CD4-positive, alpha-beta memory T cell (primary cell): ENCODE results near the gene CCR2. TPM values are rescaled to one million over a fixed set of nuclear protein-coding genes. Genes with fewer than 3 reads are reported as not detected.
A peak's percentile ranks its signal among the peaks of the same experiment; 100 is the strongest.
"Not testable (repeated sequence)": the region's sequence is repeated elsewhere in the genome, so short reads cannot be mapped to it uniquely, and the experiment has no call there.

Experiments used
- CTCF ChIA-PET: fragments of 350-600 bp; sonication (Branson Sonifier 250); formaldehyde crosslinking; loops from one replicate; lab custom pipeline; 2021; ENCODE audit warnings: inconsistent platforms; ENCODE audit not compliant: partially characterized antibody; lab: Charles Lee
- POLR2A ChIA-PET: fragments of 350-600 bp; sonication (Branson Sonifier 250); formaldehyde crosslinking; loops from one replicate; lab custom pipeline; 2021; ENCODE audit not compliant: partially characterized antibody; lab: Charles Lee
- DNase-seq, 5 donors: peaks; one replicate each; pipeline versions ENCODE4 v3.0.0 to v3.0.0-alpha.2; 2020 to 2022; ENCODE audit warnings: mixed read lengths in 1 of 5
- H3K27ac ChIP-seq: one replicate; pipeline ENCODE4 v1.7.0; 2013; ENCODE audit warnings: low read depth, low read length
- H3K27me3 ChIP-seq: 2 replicates; pipeline ENCODE4 v1.7.0; 2013; ENCODE audit warnings: mild to moderate bottlenecking, low read length, moderate library complexity; ENCODE audit not compliant: insufficient read depth
- H3K36me3 ChIP-seq: 2 replicates; pipeline ENCODE4 v1.7.0; 2013; ENCODE audit warnings: mild to moderate bottlenecking, low read length, moderate library complexity; ENCODE audit not compliant: insufficient read depth
- H3K4me1 ChIP-seq: 2 replicates; pipeline ENCODE4 v1.7.0; 2013; ENCODE audit warnings: mild to moderate bottlenecking, low read length, moderate library complexity; ENCODE audit not compliant: insufficient read depth
- H3K4me3 ChIP-seq, 2 donors: one replicate each; pipeline ENCODE4 v1.7.0; 2013; ENCODE audit warnings: low read length in 2 of 2, mild to moderate bottlenecking in 1 of 2
- H3K9me3 ChIP-seq, 2 donors: one replicate each; pipeline ENCODE4 v1.7.0; 2013; ENCODE audit warnings: low read length in 2 of 2, control low read depth in 1 of 2; ENCODE audit not compliant: control insufficient read depth in 1 of 2
- H3K27ac Mint-ChIP-seq, 7 donors: one replicate each; pipeline ENCODE4 v1.8.0; 2020 to 2021; ENCODE audit warnings: mixed read lengths in 7 of 7, mild to moderate bottlenecking in 6 of 7, inconsistent platforms in 3 of 7, moderate library complexity in 3 of 7
- H3K27me3 Mint-ChIP-seq, 2 donors: one replicate each; pipeline ENCODE4 v1.8.0; 2020 to 2021; ENCODE audit warnings: mixed read lengths in 2 of 2
- H3K36me3 Mint-ChIP-seq, 2 donors: one replicate each; pipeline ENCODE4 v1.8.0; 2020 to 2021; ENCODE audit warnings: mixed read lengths in 2 of 2, inconsistent platforms in 1 of 2, mild to moderate bottlenecking in 1 of 2
- H3K4me1 Mint-ChIP-seq, 4 donors: one replicate each; pipeline ENCODE4 v1.8.0; 2020 to 2021; ENCODE audit warnings: mixed read lengths in 4 of 4, mild to moderate bottlenecking in 1 of 4
- H3K4me3 Mint-ChIP-seq, 8 donors: one replicate each; pipeline ENCODE4 v1.8.0; 2020 to 2021; ENCODE audit warnings: mixed read lengths in 8 of 8, mild to moderate bottlenecking in 7 of 8, moderate library complexity in 6 of 8, inconsistent platforms in 3 of 8
- H3K9me3 Mint-ChIP-seq, 8 donors: one replicate each; pipeline ENCODE4 v1.8.0; 2020 to 2021; ENCODE audit warnings: mixed read lengths in 8 of 8, mild to moderate bottlenecking in 5 of 8, inconsistent platforms in 3 of 8, moderate library complexity in 1 of 8
- intact Hi-C: fragments of 100-400 bp; cut with micrococcal nuclease; formaldehyde crosslinking; loops from one replicate; pipeline ENCODE4 v1.15.1; 2023
- polyA plus RNA-seq, 2 donors: library from polyadenylated mRNA; unstranded; fragments of 300-500 nt; fragmentation: Illumina TruSeq; gene quantifications; one replicate each; pipeline ENCODE4 v1.2.3, GENCODE V29; 2021
- total RNA-seq, 2 experiments: library from RNA; stranded (reverse); gene quantifications; one replicate each; pipeline ENCODE4 v1.2.3, GENCODE V29; 2021

Gene CCR2
- total and polyA plus RNA-seq, 4 experiments from 2014 or later = 16.3 to 64.7 (median 29.0) TPM

GRCh38 chr3:46321461-46322104 is 32.3 kb upstream of the CCR2 start:
- Histone ChIP-seq H3K27ac (no peak overlapping the region), H3K36me3 (no peaks in the 10 kb centered on the region), H3K9me3 (no peaks in the 10 kb centered on the region), H3K27me3 (no peaks in the 10 kb centered on the region), H3K4me1 (peaks cover 4% of the 10 kb centered on the region), H3K4me3 (no peak overlapping the region)
- H3K36me3 Mint-ChIP-seq = no peaks in the 10 kb centered on the region
- DNase-seq = no peak
- H3K4me3 Mint-ChIP-seq = no peak overlapping the region
- peaks cover 0 to 10% (median 3%) of the 10 kb centered on the region in 8 donors for H3K9me3 Mint-ChIP-seq
- H3K27me3 Mint-ChIP-seq = peaks cover 0 to 2% of the 10 kb centered on the region in 2 donors
- intact Hi-C loops = no loop called here
- CTCF ChIA-PET = interaction anchor here (1.2 kb wide), 1 partner anchor 11 kb away, joined by 3 read pairs; no protein-coding TSS in a partner anchor
- no peak overlapping the region for H3K27ac Mint-ChIP-seq
- peaks cover 2 to 10% (median 7%) of the 10 kb centered on the region in 4 donors for H3K4me1 Mint-ChIP-seq
- POLR2A ChIA-PET = no interaction called here

GRCh38 chr3:46324036-46324435 is 29.9 kb upstream of the CCR2 start:
- no peak overlapping the region for H3K27ac Mint-ChIP-seq
- peaks cover 0 to 2% of the 10 kb centered on the region in 2 donors for H3K27me3 Mint-ChIP-seq
- CTCF ChIA-PET = no interaction called here
- peaks cover 0 to 5% (median 0%) of the 10 kb centered on the region in 8 donors for H3K9me3 Mint-ChIP-seq
- no peak overlapping the region for H3K4me3 Mint-ChIP-seq
- Histone ChIP-seq H3K4me3 (no peak overlapping the region), H3K27me3 (no peaks in the 10 kb centered on the region), H3K9me3 (no peaks in the 10 kb centered on the region), H3K36me3 (no peaks in the 10 kb centered on the region), H3K4me1 (peaks cover 4% of the 10 kb centered on the region), H3K27ac (no peak overlapping the region)
- intact Hi-C loops = no loop called here
- H3K36me3 Mint-ChIP-seq = no peaks in the 10 kb centered on the region
- no peak for DNase-seq
- peaks cover 2 to 10% (median 7%) of the 10 kb centered on the region in 4 donors for H3K4me1 Mint-ChIP-seq
- POLR2A ChIA-PET = no interaction called here

GRCh38 chr3:46325645-46326300 is 28.1 kb upstream of the CCR2 start:
- ChIA-PET CTCF (no interaction called here), POLR2A (no interaction called here)
- H3K4me3 ChIP-seq = no peak overlapping the region
- no peak overlapping the region for H3K27ac ChIP-seq
- H3K27me3 Mint-ChIP-seq = no peaks in the 10 kb centered on the region
- H3K36me3 Mint-ChIP-seq = no peaks in the 10 kb centered on the region
- H3K9me3 Mint-ChIP-seq = peaks cover 0 to 5% (median 0%) of the 10 kb centered on the region in 8 donors
- intact Hi-C loops = no loop called here
- DNase-seq = no peak
- H3K27me3 ChIP-seq = no peaks in the 10 kb centered on the region
- H3K4me1 Mint-ChIP-seq = peaks cover 2 to 10% (median 7%) of the 10 kb centered on the region in 4 donors
- H3K36me3 ChIP-seq = no peaks in the 10 kb centered on the region
- no peak overlapping the region for H3K4me3 Mint-ChIP-seq
- H3K4me1 ChIP-seq = peaks cover 4% of the 10 kb centered on the region
- peak overlapping the region in 2 of 7 donors; percentile 50 to 52 for H3K27ac Mint-ChIP-seq
- no peaks in the 10 kb centered on the region for H3K9me3 ChIP-seq

DNA sequence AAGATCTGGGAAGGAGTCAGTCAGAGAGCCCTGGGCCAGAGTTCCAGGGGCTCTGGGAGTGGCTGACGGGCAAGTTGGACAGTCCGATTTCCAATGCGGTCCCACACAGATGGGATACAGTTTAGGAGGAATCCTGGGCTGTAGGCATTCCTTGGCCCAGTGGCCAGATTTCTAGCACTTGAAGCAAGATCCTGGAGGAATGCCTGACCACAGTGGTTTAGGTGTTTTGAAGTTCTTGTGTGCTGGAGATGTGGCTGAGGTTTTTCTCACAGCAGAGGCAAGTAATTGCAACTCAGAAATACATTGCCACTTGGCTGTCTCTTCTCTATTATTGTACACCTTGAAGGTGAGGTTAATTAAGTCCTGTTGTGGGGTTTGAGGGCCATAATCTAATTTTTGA is 23.2 kb upstream of the CCR2 start:
- intact Hi-C loops, H3K27me3 Mint-ChIP-seq: not testable (repeated sequence)
- peaks cover 6 to 18% (median 10%) of the 10 kb centered on the region in 4 donors for H3K4me1 Mint-ChIP-seq

DNA sequence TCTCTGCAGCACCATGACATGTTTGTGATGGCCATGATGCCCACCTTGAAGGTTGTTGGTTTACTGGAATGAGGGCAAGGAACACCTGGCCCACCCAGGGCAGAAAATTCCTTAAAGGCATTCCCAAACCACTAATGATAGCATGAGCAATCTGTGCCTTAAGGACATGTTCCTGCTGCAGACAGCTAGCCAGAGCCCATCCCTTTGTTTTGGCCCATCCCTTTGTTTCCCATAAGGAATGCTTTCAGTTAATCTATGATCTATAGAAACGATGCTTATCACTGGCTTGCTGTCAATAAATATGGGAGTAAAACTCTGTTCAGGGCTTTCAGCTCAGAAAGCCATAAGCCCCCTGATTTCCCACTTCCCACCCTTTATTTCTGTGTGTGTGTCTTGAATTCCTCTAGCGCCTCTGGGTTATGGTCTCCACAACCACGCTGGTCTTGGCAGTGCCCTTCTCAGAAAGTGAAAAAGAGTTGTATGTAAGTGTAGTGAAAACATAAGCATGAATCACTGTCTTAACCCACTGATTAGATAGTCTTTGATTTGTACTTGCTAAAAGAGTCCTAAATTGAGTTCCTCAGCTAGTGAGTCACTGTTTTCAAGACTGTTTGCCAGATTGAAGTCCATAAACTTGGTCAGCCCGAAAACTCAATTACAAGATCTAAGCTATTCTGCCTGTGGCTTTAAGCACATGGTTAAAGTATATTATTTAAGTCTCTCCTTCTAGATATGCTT is 19.0 kb upstream of the CCR2 start:
- Histone ChIP-seq H3K27me3 (no peaks in the 10 kb centered on the region), H3K4me1 (peaks cover 9% of the 10 kb centered on the region), H3K4me3 (no peak overlapping the region), H3K27ac (no peak overlapping the region), H3K9me3 (peaks cover 7% of the 10 kb centered on the region in 2 donors), H3K36me3 (no peaks in the 10 kb centered on the region)
- peaks cover 6 to 19% (median 11%) of the 10 kb centered on the region in 4 donors for H3K4me1 Mint-ChIP-seq
- CTCF ChIA-PET = interaction anchor here (4.5 kb wide), 1 partner anchor 35 kb away, joined by 17 read pairs; the partner anchor contains the start of gene CCR5
- DNase-seq = no peak
- peak overlapping the region in 3 of 7 donors; percentile 11 to 25 (median 14) for H3K27ac Mint-ChIP-seq
- H3K4me3 Mint-ChIP-seq = peak overlapping the region in 1 of 8 donors; percentile 39
- peaks cover 6 to 14% of the 10 kb centered on the region in 2 donors for H3K36me3 Mint-ChIP-seq
- H3K27me3 Mint-ChIP-seq = no peaks in the 10 kb centered on the region
- POLR2A ChIA-PET = no interaction called here
- H3K9me3 Mint-ChIP-seq = peaks cover 2 to 30% (median 21%) of the 10 kb centered on the region in 8 donors
- intact Hi-C loops = no loop called here

More for the DNA sequence above, 23.2 kb upstream of the CCR2 start:
- H3K9me3 Mint-ChIP-seq, H3K4me3 ChIP-seq, H3K36me3 ChIP-seq, H3K27ac Mint-ChIP-seq, H3K4me3 Mint-ChIP-seq, H3K9me3 ChIP-seq, H3K4me1 ChIP-seq, H3K27me3 ChIP-seq, CTCF ChIA-PET, H3K27ac ChIP-seq, H3K36me3 Mint-ChIP-seq, DNase-seq: not testable (repeated sequence)
- POLR2A ChIA-PET = interaction anchor here (1.5 kb wide), 1 partner anchor 30 kb away, joined by 3 read pairs; no protein-coding TSS in a partner anchor

- peaks cover 7% of the 10 kb centered on the region in 2 donors for H3K9me3 ChIP-seq
- no peak for DNase-seq
- H3K36me3 ChIP-seq = no peaks in the 10 kb centered on the region
- no peak overlapping the region for H3K27ac ChIP-seq
- H3K27me3 ChIP-seq = no peaks in the 10 kb centered on the region
- H3K27me3 Mint-ChIP-seq = no peaks in the 10 kb centered on the region
- CTCF ChIA-PET = interaction anchor here (0.6 to 4.5 kb wide), 2 partner anchors 34 to 1003 kb away, joined by 3 to 17 read pairs; partner anchors contain the start of gene CCR5
- H3K9me3 Mint-ChIP-seq = peaks cover 2 to 34% (median 23%) of the 10 kb centered on the region in 8 donors
- no peak overlapping the region for H3K4me3 Mint-ChIP-seq
- no peak overlapping the region for H3K4me3 ChIP-seq
- intact Hi-C loops = no loop called here
- no peak overlapping the region for H3K27ac Mint-ChIP-seq
- peaks cover 6 to 19% (median 11%) of the 10 kb centered on the region in 4 donors for H3K4me1 Mint-ChIP-seq
- peaks cover 6 to 16% of the 10 kb centered on the region in 2 donors for H3K36me3 Mint-ChIP-seq
- POLR2A ChIA-PET = no interaction called here
- H3K4me1 ChIP-seq = peaks cover 9% of the 10 kb centered on the region
These were observed 18.4 kb upstream of the CCR2 start for GRCh38 chr3:46335541-46335940.
